Measurements from ENCODE around the gene IL22.

IL22 gene

GRCh38 chr12:68207276-68207675, 46.1 kb downstream of the IL22 start:
- TF ChIP-seq, protein P1, sequence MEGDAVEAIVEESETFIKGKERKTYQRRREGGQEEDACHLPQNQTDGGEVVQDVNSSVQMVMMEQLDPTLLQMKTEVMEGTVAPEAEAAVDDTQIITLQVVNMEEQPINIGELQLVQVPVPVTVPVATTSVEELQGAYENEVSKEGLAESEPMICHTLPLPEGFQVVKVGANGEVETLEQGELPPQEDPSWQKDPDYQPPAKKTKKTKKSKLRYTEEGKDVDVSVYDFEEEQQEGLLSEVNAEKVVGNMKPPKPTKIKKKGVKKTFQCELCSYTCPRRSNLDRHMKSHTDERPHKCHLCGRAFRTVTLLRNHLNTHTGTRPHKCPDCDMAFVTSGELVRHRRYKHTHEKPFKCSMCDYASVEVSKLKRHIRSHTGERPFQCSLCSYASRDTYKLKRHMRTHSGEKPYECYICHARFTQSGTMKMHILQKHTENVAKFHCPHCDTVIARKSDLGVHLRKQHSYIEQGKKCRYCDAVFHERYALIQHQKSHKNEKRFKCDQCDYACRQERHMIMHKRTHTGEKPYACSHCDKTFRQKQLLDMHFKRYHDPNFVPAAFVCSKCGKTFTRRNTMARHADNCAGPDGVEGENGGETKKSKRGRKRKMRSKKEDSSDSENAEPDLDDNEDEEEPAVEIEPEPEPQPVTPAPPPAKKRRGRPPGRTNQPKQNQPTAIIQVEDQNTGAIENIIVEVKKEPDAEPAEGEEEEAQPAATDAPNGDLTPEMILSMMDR (IDR thresholded peaks at IDR 0.05), result no peak
- Histone ChIP-seq H3K27ac (no peak overlapping the region), H3K4me1 (ENCODE audit: control insufficient read depth in 1 of 2, insufficient read depth in 1 of 2, low read depth in 1 of 2, low read length in 1 of 2) (no peaks in the 10 kb centered on the region), H3K36me3 (no peaks in the 10 kb centered on the region), H3K4me3 (ENCODE audit: low read depth in 1 of 2, low read length in 1 of 2) (no peak overlapping the region), H3K9me3 (no peaks in the 10 kb centered on the region), H3K27me3 (peaks cover 23% of the 10 kb centered on the region)

- Histone ChIP-seq H3K9me3 (no peaks in the 10 kb centered on the region), H3K27me3 (peaks cover 23% of the 10 kb centered on the region), H3K27ac (no peak overlapping the region), H3K4me1 (ENCODE audit: control insufficient read depth in 1 of 2, insufficient read depth in 1 of 2, low read depth in 1 of 2, low read length in 1 of 2) (no peaks in the 10 kb centered on the region), H3K36me3 (no peaks in the 10 kb centered on the region), H3K4me3 (ENCODE audit: low read depth in 1 of 2, low read length in 1 of 2) (no peak overlapping the region)
- TF ChIP-seq, protein P1 (IDR thresholded peaks at IDR 0.05), result no peak
Measured at GRCh38 chr12:68206446-68206845, 47.0 kb downstream of the IL22 start.

DNA sequence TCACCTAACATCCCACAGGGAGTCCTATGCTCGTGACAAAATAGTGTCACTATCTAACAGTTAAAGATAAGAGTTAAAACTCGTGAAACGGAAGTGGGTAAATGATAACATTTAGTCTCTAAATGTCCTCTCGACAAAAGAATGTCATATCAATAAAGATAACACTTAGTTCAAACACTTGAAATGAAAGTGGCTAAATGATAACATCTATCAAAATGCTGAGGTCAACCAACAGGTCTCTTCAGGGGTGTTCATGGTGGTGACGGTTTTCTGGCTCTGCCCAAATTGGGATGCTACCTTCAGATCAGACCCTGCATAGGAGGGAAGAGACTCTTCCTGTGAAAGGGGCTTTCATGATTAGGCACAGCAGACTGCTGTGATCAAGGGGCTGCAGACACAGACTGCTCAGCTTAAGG, 49.9 kb downstream of the IL22 start:
- no peak overlapping the region for H3K27ac ChIP-seq
- TF ChIP-seq, protein P1 (IDR thresholded peaks at IDR 0.05), result no peak
- H3K27me3 ChIP-seq, result peaks cover 23% of the 10 kb centered on the region
- H3K36me3 ChIP-seq, result no peaks in the 10 kb centered on the region
- no peaks in the 10 kb centered on the region for H3K4me1 ChIP-seq (ENCODE audit: control insufficient read depth in 1 of 2, insufficient read depth in 1 of 2, low read depth in 1 of 2, low read length in 1 of 2)
- H3K4me3 ChIP-seq (ENCODE audit: low read depth in 1 of 2, low read length in 1 of 2), result no peak overlapping the region
- no peaks in the 10 kb centered on the region for H3K9me3 ChIP-seq

- TF ChIP-seq, protein P1 (IDR thresholded peaks at IDR 0.05), result no peak
- no peaks in the 10 kb centered on the region for H3K4me1 ChIP-seq (ENCODE audit: control insufficient read depth in 1 of 2, insufficient read depth in 1 of 2, low read depth in 1 of 2, low read length in 1 of 2)
- H3K9me3 ChIP-seq, result no peaks in the 10 kb centered on the region
- H3K27ac ChIP-seq, result no peak overlapping the region
- no peak overlapping the region for H3K4me3 ChIP-seq (ENCODE audit: low read depth in 1 of 2, low read length in 1 of 2)
- no peaks in the 10 kb centered on the region for H3K36me3 ChIP-seq
- H3K27me3 ChIP-seq, result peaks cover 34% of the 10 kb centered on the region
Measured at GRCh38 chr12:68200854-68201253, 52.5 kb downstream of the IL22 start.

- peaks cover 34% of the 10 kb centered on the region for H3K27me3 ChIP-seq
- TF ChIP-seq, protein P1 (IDR thresholded peaks at IDR 0.05), result no peak
- H3K27ac ChIP-seq, result no peak overlapping the region
- H3K9me3 ChIP-seq, result no peaks in the 10 kb centered on the region
- H3K4me1 ChIP-seq (ENCODE audit: control insufficient read depth in 1 of 2, insufficient read depth in 1 of 2, low read depth in 1 of 2, low read length in 1 of 2), result no peaks in the 10 kb centered on the region
- H3K4me3 ChIP-seq (ENCODE audit: low read depth in 1 of 2, low read length in 1 of 2), result no peak overlapping the region
- H3K36me3 ChIP-seq, result no peaks in the 10 kb centered on the region
Measured at GRCh38 chr12:68199127-68199526, 54.3 kb downstream of the IL22 start.

Data from neutrophil (primary cell).